Ishikawa (cell line): Measurements from ENCODE around the gene SRPX.

ENCODE experiments used
- CEBPB ChIP-seq: IDR thresholded peaks from 2 replicates; pipeline ENCODE4 v1.6.1; 2012
- EGR1 ChIP-seq: IDR thresholded peaks from 2 replicates; pipeline ENCODE4 v1.6.1; 2012
- EP300 ChIP-seq: IDR thresholded peaks from 2 replicates; pipeline ENCODE4 v1.6.1; 2012; ENCODE audit warnings: borderline replicate concordance
- FOXM1 ChIP-seq: IDR thresholded peaks from 2 replicates; pipeline ENCODE4 v1.6.1; 2012; ENCODE audit warnings: low read depth, borderline replicate concordance
- MAX ChIP-seq: IDR thresholded peaks from 2 replicates; pipeline ENCODE4 v1.6.1; 2012
- NFIC ChIP-seq: IDR thresholded peaks from 2 replicates; pipeline ENCODE4 v1.6.1; 2012
- RAD21 ChIP-seq: IDR thresholded peaks from 2 replicates; pipeline ENCODE4 v1.6.1; 2012; ENCODE audit warnings: low read depth
- REST ChIP-seq: IDR thresholded peaks from 2 replicates; pipeline ENCODE4 v1.6.1; 2012; ENCODE audit warnings: low read depth, mild to moderate bottlenecking
- TAF1 ChIP-seq: IDR thresholded peaks from 2 replicates; pipeline ENCODE4 v1.6.1; 2012; ENCODE audit warnings: low read depth, mild to moderate bottlenecking
- TCF12 ChIP-seq: IDR thresholded peaks from 2 replicates; pipeline ENCODE4 v1.6.1; 2012; ENCODE audit warnings: low read depth
- YY1 ChIP-seq: IDR thresholded peaks from 2 replicates; pipeline ENCODE4 v1.6.1; 2012; ENCODE audit warnings: low read depth
- ZBTB7A ChIP-seq: IDR thresholded peaks from 2 replicates; pipeline ENCODE4 v1.6.1; 2012; ENCODE audit warnings: low read depth

- TF ChIP-seq TCF12 (no peak), CEBPB (no peak), EP300 (no peak), FOXM1 (no peak), RAD21 (no peak), TAF1 (no peak), NFIC (no peak), ZBTB7A (no peak), YY1 (no peak), MAX (no peak), EGR1 (no peak), REST (no peak)
Observed at GRCh38 chrX:38268011-38268410, 47.3 kb upstream of the SRPX start.
